ENCODE results near the gene SNED1. TPM values are rescaled to one million over a fixed set of nuclear protein-coding genes. Genes with fewer than 3 reads are reported as not detected.

The SNED1 gene
- total RNA-seq, 1 donor from 2014 or later: 2.8 TPM

- no peak for DNase-seq
- Mint-ChIP-seq H3K27me3 (ENCODE audit: unreplicated experiment) (peaks cover 3% of the 10 kb centered on the region), H3K9me3 (ENCODE audit: unreplicated experiment) (no peaks in the 10 kb centered on the region), H3K36me3 (ENCODE audit: unreplicated experiment) (no peaks in the 10 kb centered on the region), H3K27ac (ENCODE audit: unreplicated experiment) (no peak overlapping the region), H3K4me3 (ENCODE audit: unreplicated experiment) (no peak overlapping the region), H3K4me1 (ENCODE audit: low read depth, unreplicated experiment) (no peaks in the 10 kb centered on the region)
- TF ChIP-seq CTCF (IDR thresholded peaks at IDR 0.05; ENCODE audit: partially characterized antibody, unreplicated experiment): no peak
Measured at GRCh38 chr2:241136661-241137260, 138.3 kb downstream of the SNED1 start.

DNA sequence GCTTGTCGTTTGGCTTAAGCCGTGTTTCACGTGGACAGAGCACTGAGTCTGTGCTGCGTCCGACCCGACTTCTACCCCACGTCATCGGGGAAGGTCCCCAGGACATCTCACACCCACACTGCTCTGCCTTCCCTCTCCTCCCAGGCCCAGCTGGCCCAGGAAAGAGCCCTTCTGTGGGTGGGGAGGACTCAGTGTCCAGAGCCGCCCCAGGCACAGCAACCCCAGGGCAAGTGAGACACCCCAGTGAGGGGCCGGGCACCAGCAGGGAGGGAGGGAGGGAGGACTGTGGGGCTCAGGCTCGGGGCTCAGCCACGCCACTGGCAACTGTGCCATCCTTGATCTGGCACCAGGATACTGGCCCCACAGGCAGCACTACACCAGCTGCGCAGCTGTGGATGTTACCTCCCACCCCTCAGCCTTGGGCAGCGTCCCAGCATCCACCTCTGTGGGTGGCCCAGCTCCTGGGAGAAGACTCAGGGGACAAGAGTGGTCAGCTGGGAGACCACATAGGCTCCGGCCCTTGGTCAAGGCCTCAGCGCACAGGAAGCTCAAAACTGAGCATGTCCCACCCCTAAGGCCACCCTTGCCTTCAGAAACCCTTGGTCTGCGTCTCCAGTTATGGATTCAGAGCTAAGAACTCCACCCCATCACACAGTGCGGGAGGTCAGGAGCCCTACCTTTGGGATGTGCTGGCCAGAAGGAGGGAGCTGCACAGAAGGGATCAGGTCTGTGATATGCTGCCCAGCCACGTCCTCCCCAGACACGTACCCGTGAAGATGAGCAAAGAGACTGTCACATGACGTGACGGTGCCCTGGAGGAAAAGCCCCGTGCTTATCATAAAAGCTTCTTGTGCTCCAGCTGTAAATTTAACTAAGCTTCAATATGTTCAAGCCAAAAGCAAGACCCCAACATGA, 139.1 kb downstream of the SNED1 start:
- H3K4me1 Mint-ChIP-seq (ENCODE audit: low read depth, unreplicated experiment): no peaks in the 10 kb centered on the region

GRCh38 chr2:241138471-241138870, 140.1 kb downstream of the SNED1 start:
- Mint-ChIP-seq H3K36me3 (ENCODE audit: unreplicated experiment) (no peaks in the 10 kb centered on the region), H3K9me3 (ENCODE audit: unreplicated experiment) (peaks cover 4% of the 10 kb centered on the region), H3K27ac (ENCODE audit: unreplicated experiment) (no peak overlapping the region), H3K4me1 (ENCODE audit: low read depth, unreplicated experiment) (no peaks in the 10 kb centered on the region), H3K27me3 (ENCODE audit: unreplicated experiment) (peaks cover 7% of the 10 kb centered on the region), H3K4me3 (ENCODE audit: unreplicated experiment) (no peak overlapping the region)
- DNase-seq: no peak
- TF ChIP-seq CTCF (IDR thresholded peaks at IDR 0.05; ENCODE audit: partially characterized antibody, unreplicated experiment): no peak

More for the DNA sequence above, 139.1 kb downstream of the SNED1 start:
- Mint-ChIP-seq H3K4me3 (ENCODE audit: unreplicated experiment) (no peak overlapping the region), H3K9me3 (ENCODE audit: unreplicated experiment) (peaks cover under 1% of the 10 kb centered on the region), H3K27ac (ENCODE audit: unreplicated experiment) (no peak overlapping the region), H3K27me3 (ENCODE audit: unreplicated experiment) (peaks cover 7% of the 10 kb centered on the region), H3K36me3 (ENCODE audit: unreplicated experiment) (no peaks in the 10 kb centered on the region)
- no peak for TF ChIP-seq CTCF (IDR thresholded peaks at IDR 0.05; ENCODE audit: partially characterized antibody, unreplicated experiment)
- DNase-seq: no peak

- no peak for DNase-seq
- Mint-ChIP-seq H3K27ac (ENCODE audit: unreplicated experiment) (no peak overlapping the region), H3K4me3 (ENCODE audit: unreplicated experiment) (no peak overlapping the region), H3K36me3 (ENCODE audit: unreplicated experiment) (no peaks in the 10 kb centered on the region), H3K27me3 (ENCODE audit: unreplicated experiment) (peaks cover 7% of the 10 kb centered on the region), H3K9me3 (ENCODE audit: unreplicated experiment) (peaks cover 4% of the 10 kb centered on the region), H3K4me1 (ENCODE audit: low read depth, unreplicated experiment) (no peaks in the 10 kb centered on the region)
- no peak for TF ChIP-seq CTCF (IDR thresholded peaks at IDR 0.05; ENCODE audit: partially characterized antibody, unreplicated experiment)
Measured at GRCh38 chr2:241139531-241140444, 141.4 kb downstream of the SNED1 start.

Data from glutamatergic neuron (in vitro differentiated cells).